ENCODE measurements around the gene MYCBPAP.
A peak's percentile ranks its signal among the peaks of the same experiment; 100 is the strongest.
"Not testable (repeated sequence)": the region's sequence is repeated elsewhere in the genome, so short reads cannot be mapped to it uniquely, and the experiment has no call there.

MYCBPAP gene

GRCh38 chr17:50471009-50471905, 37.0 kb upstream of the MYCBPAP start:
- DNase-seq (ENCODE audit: low spot score): no peak

GRCh38 chr17:50472286-50472685, 36.0 kb upstream of the MYCBPAP start:
- DNase-seq (ENCODE audit: low spot score): no peak

- DNase-seq (ENCODE audit: low spot score): not testable (repeated sequence)
Observed at GRCh38 chr17:50472761-50473161, 35.5 kb upstream of the MYCBPAP start.

GRCh38 chr17:50473901-50474300, 34.3 kb upstream of the MYCBPAP start:
- no peak for DNase-seq (ENCODE audit: low spot score)

GRCh38 chr17:50474523-50474922, 33.7 kb upstream of the MYCBPAP start:
- DNase-seq (ENCODE audit: low spot score): no peak

- no peak for DNase-seq (ENCODE audit: low spot score)
Observed at GRCh38 chr17:50475362-50475761, 32.9 kb upstream of the MYCBPAP start.

GRCh38 chr17:50475775-50476544, 32.3 kb upstream of the MYCBPAP start:
- not testable (repeated sequence) for DNase-seq (ENCODE audit: low spot score)

- no peak for DNase-seq (ENCODE audit: low spot score)
Observed at GRCh38 chr17:50476545-50477315, 31.5 kb upstream of the MYCBPAP start.

GRCh38 chr17:50477976-50478375, 30.3 kb upstream of the MYCBPAP start:
- no peak for DNase-seq (ENCODE audit: low spot score)

- peak; percentile 90 for DNase-seq (ENCODE audit: low spot score)
Observed at GRCh38 chr17:50478391-50479381, 29.6 kb upstream of the MYCBPAP start, which contains the start of gene RSAD1. Gene RSAD1 (plus strand): TSS chr17:50478860. CDS start chr17:50478885, 25 bp downstream.

GRCh38 chr17:50479522-50480141, 28.6 kb upstream of the MYCBPAP start:
- peak; percentile 88 for DNase-seq (ENCODE audit: low spot score)

GRCh38 chr17:50480142-50480764, 28.0 kb upstream of the MYCBPAP start:
- DNase-seq (ENCODE audit: low spot score): no peak

- no peak for DNase-seq (ENCODE audit: low spot score)
Observed at GRCh38 chr17:50480854-50481490, 27.3 kb upstream of the MYCBPAP start.

GRCh38 chr17:50481648-50482047, 26.6 kb upstream of the MYCBPAP start:
- DNase-seq (ENCODE audit: low spot score): no peak

GRCh38 chr17:50482110-50482509, 26.1 kb upstream of the MYCBPAP start:
- DNase-seq (ENCODE audit: low spot score): no peak

GRCh38 chr17:50482516-50482915, 25.7 kb upstream of the MYCBPAP start:
- DNase-seq (ENCODE audit: low spot score): peak; percentile 93

- no peak for DNase-seq (ENCODE audit: low spot score)
Observed at GRCh38 chr17:50483266-50483665, 25.0 kb upstream of the MYCBPAP start.

- no peak for DNase-seq (ENCODE audit: low spot score)
Observed at GRCh38 chr17:50484386-50485155, 23.7 kb upstream of the MYCBPAP start.

Data from SW480 (cell line).